ENCODE results near the gene ZFP57.

The ZFP57 gene

GRCh38 chr6:29647927-29648642 is 32.9 kb downstream of the ZFP57 start:
- TF ChIP-seq CTCF (IDR thresholded peaks at IDR 0.05; ENCODE audit: low read depth, low read length): peak; percentile 78
- no peak overlapping the region for H3K4me3 ChIP-seq (ENCODE audit: low read depth, low read length)
- in situ Hi-C loops (cut with HindIII; ENCODE audit: low sequenced_read_pairs): no loop called here
- DNase-seq (ENCODE audit: low read depth, low spot score): peak; percentile 51

- no peak overlapping the region for H3K4me3 ChIP-seq (ENCODE audit: low read depth, low read length)
- no peak for TF ChIP-seq CTCF (IDR thresholded peaks at IDR 0.05; ENCODE audit: low read depth, low read length)
- in situ Hi-C loops (cut with HindIII; ENCODE audit: low sequenced_read_pairs): no loop called here
- DNase-seq (ENCODE audit: low read depth, low spot score): no peak
These were observed 39.4 kb downstream of the ZFP57 start for GRCh38 chr6:29641430-29642148.

GRCh38 chr6:29637247-29637646 is 43.7 kb downstream of the ZFP57 start:
- in situ Hi-C loops (cut with HindIII; ENCODE audit: low sequenced_read_pairs): no loop called here
- no peak for TF ChIP-seq CTCF (IDR thresholded peaks at IDR 0.05; ENCODE audit: low read depth, low read length)

GRCh38 chr6:29633534-29633905 is 47.4 kb downstream of the ZFP57 start:
- in situ Hi-C loops (cut with HindIII; ENCODE audit: low sequenced_read_pairs): no loop called here
- DNase-seq (ENCODE audit: low read depth, low spot score): no peak
- TF ChIP-seq CTCF (IDR thresholded peaks at IDR 0.05; ENCODE audit: low read depth, low read length): no peak
- H3K4me3 ChIP-seq (ENCODE audit: low read depth, low read length): peak overlapping the region; percentile 53

More at GRCh38 chr6:29637247-29637646, 43.7 kb downstream of the ZFP57 start:
- H3K4me3 ChIP-seq (ENCODE audit: low read depth, low read length): no peak overlapping the region
- DNase-seq (ENCODE audit: low read depth, low spot score): no peak

GRCh38 chr6:29632789-29633533 is 48.0 kb downstream of the ZFP57 start, which contains the start of gene GABBR1:
Gene GABBR1 (minus strand): TSS chr6:29633183. CDS start chr6:29632385, 798 bp downstream.
- in situ Hi-C loops (cut with HindIII; ENCODE audit: low sequenced_read_pairs): no loop called here
- H3K4me3 ChIP-seq (ENCODE audit: low read depth, low read length): peak within 1 kb of the TSS; percentile 53
- DNase-seq (ENCODE audit: low read depth, low spot score): peak; percentile 91
- TF ChIP-seq CTCF (IDR thresholded peaks at IDR 0.05; ENCODE audit: low read depth, low read length): no peak
